DOHH2 (cell line): ENCODE results near the gene ELMOD3.
"Not testable (repeated sequence)": the region's sequence is repeated elsewhere in the genome, so short reads cannot be mapped to it uniquely, and the experiment has no call there.

Source experiments
- EZH2phosphoT487 ChIP-seq: fragments of 200-600 bp; sonication (generic); IDR thresholded peaks from 2 replicates; pipeline ENCODE4 v1.6.1; 2017; ENCODE audit warnings: borderline replicate concordance, mild to moderate bottlenecking, antibody characterized with exemption, low read length, moderate library complexity, mixed read lengths
- TF ChIP-seq, protein P1 (sequence below): fragments of 200-600 bp; sonication (generic); IDR thresholded peaks from one replicate; pipeline ENCODE4 v1.5.1; 2014; ENCODE audit warnings: antibody characterized with exemption, mild to moderate bottlenecking, low read depth, low read length; ENCODE audit not compliant: poor library complexity, severe bottlenecking

DNA sequence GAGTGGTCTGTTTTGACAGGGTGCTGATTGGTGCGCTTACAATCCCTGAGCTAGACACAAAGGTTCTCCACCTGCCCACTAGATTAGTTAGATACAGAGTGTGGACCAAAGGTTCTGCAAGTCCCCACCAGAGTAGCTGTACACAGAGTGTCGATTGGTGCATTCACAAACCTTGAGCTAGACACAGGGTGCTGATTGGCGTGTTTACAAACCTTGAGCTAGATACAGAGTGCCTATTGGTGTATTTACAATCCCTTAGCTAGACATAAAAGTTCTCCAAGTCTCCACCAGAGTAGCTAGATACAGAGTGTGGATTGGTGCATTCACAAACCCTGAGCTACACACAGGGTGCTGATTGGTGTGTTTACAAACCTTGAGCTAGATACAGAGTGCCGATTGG, 20.7 kb upstream of the ELMOD3 start:
- TF ChIP-seq, protein P1, sequence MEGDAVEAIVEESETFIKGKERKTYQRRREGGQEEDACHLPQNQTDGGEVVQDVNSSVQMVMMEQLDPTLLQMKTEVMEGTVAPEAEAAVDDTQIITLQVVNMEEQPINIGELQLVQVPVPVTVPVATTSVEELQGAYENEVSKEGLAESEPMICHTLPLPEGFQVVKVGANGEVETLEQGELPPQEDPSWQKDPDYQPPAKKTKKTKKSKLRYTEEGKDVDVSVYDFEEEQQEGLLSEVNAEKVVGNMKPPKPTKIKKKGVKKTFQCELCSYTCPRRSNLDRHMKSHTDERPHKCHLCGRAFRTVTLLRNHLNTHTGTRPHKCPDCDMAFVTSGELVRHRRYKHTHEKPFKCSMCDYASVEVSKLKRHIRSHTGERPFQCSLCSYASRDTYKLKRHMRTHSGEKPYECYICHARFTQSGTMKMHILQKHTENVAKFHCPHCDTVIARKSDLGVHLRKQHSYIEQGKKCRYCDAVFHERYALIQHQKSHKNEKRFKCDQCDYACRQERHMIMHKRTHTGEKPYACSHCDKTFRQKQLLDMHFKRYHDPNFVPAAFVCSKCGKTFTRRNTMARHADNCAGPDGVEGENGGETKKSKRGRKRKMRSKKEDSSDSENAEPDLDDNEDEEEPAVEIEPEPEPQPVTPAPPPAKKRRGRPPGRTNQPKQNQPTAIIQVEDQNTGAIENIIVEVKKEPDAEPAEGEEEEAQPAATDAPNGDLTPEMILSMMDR: not testable (repeated sequence)
- TF ChIP-seq EZH2phosphoT487: not testable (repeated sequence)
